GM23248 (cell line): ENCODE measurements around the gene JSRP1. TPM values are rescaled to one million over a fixed set of nuclear protein-coding genes. Genes with fewer than 3 reads are reported as not detected.

Experiments
- DNase-seq: peaks from one replicate; pipeline ENCODE4 v3.0.0-alpha.2; 2015
- H2AFZ ChIP-seq: fragments of 200-600 bp; sonication (generic); 2 replicates; pipeline ENCODE4 v1.6.1; 2016; ENCODE audit warnings: antibody characterized with exemption
- H3F3A ChIP-seq: fragments of 200-600 bp; sonication (generic); 2 replicates; pipeline ENCODE4 v1.6.1; 2016; ENCODE audit warnings: mild to moderate bottlenecking, antibody characterized with exemption, mixed run types; ENCODE audit not compliant: insufficient read depth
- H3K27ac ChIP-seq: fragments of 200-600 bp; sonication (generic); 2 replicates; pipeline ENCODE4 v1.5.1; 2016; ENCODE audit warnings: mild to moderate bottlenecking
- H3K27me3 ChIP-seq: fragments of 200-600 bp; sonication (generic); replicated peaks from 2 replicates; pipeline ENCODE4 v1.6.1; 2016; ENCODE audit warnings: mild to moderate bottlenecking; ENCODE audit not compliant: insufficient read depth
- H3K36me3 ChIP-seq: fragments of 200-600 bp; sonication (generic); 2 replicates; pipeline ENCODE4 v1.6.1; 2016; ENCODE audit warnings: low read depth, mild to moderate bottlenecking
- H3K4me1 ChIP-seq: fragments of 200-600 bp; sonication (generic); 2 replicates; pipeline ENCODE4 v1.6.1; 2016; ENCODE audit warnings: mild to moderate bottlenecking; ENCODE audit not compliant: insufficient read depth
- H3K4me2 ChIP-seq: fragments of 200-600 bp; sonication (generic); one replicate; pipeline ENCODE4 v1.6.1; 2016; ENCODE audit warnings: mild to moderate bottlenecking; ENCODE audit not compliant: unreplicated experiment
- H3K4me3 ChIP-seq: fragments of 200-600 bp; sonication (generic); 2 replicates; pipeline ENCODE4 v1.5.1; 2016; ENCODE audit warnings: mild to moderate bottlenecking
- H3K79me2 ChIP-seq: fragments of 200-600 bp; sonication (generic); 2 replicates; pipeline ENCODE4 v1.6.1; 2016; ENCODE audit warnings: mild to moderate bottlenecking; ENCODE audit not compliant: insufficient read depth
- H3K9ac ChIP-seq: fragments of 200-600 bp; sonication (generic); 2 replicates; pipeline ENCODE4 v1.6.1; 2016; ENCODE audit warnings: mild to moderate bottlenecking
- H3K9me2 ChIP-seq: fragments of 200-600 bp; sonication (generic); 2 replicates; pipeline ENCODE4 v1.6.1; 2016; ENCODE audit warnings: mixed run types, mild to moderate bottlenecking, moderate library complexity; ENCODE audit not compliant: insufficient read depth
- H3K9me3 ChIP-seq: fragments of 200-600 bp; sonication (generic); one replicate; pipeline ENCODE4 v1.6.1; 2017; ENCODE audit warnings: low read depth
- H4K20me1 ChIP-seq: fragments of 200-600 bp; sonication (generic); 2 replicates; pipeline ENCODE4 v1.6.0; 2016; ENCODE audit not compliant: insufficient read depth
- EZH2 ChIP-seq: fragments of 200-600 bp; sonication (generic); IDR thresholded peaks from 2 replicates; pipeline ENCODE4 v1.6.1; 2018; ENCODE audit warnings: antibody characterized with exemption, mild to moderate bottlenecking; ENCODE audit not compliant: insufficient read depth, poor library complexity, severe bottlenecking
- EZH2phosphoT487 ChIP-seq: fragments of 200-600 bp; sonication (generic); IDR thresholded peaks from 2 replicates; pipeline ENCODE4 v1.6.1; 2018; ENCODE audit warnings: antibody characterized with exemption, moderate library complexity, mild to moderate bottlenecking, low read depth; ENCODE audit not compliant: insufficient read depth
- WGBS, 2 experiments: methylation state at CpG; one replicate each; pipeline ENCODE4 v1.1.6; 2015 to 2017; ENCODE audit warnings: low lambda C conversion rate in 2 of 2, low coverage in 1 of 2; ENCODE audit errors: missing lambda C conversion rate in 2 of 2; 5-methylcytosine and 5-hydroxymethylcytosine counted together
- in situ Hi-C: fragments of 300-500 bp; cut with MboI; formaldehyde crosslinking; loops from 2 replicates; pipeline ENCODE4 v1.15.0; 2020
- polyA plus RNA-seq: library from polyadenylated mRNA; unstranded; fragments of >200 nt; fragmentation: Nextera tagmentation; extraction: Ambion mirVana; gene quantifications from 2 replicates; pipeline ENCODE4 v1.2.1, GENCODE V29; 2016
- total RNA-seq: library from RNA; depleted of rRNA; stranded (reverse); fragments of >200 nt; shearing (Covaris generic); gene quantifications from 2 replicates; pipeline ENCODE4 v1.2.3, GENCODE V29; 2014

JSRP1 gene
- total and polyA plus RNA-seq, 2 experiments from 2014 or later = not detected

DNA sequence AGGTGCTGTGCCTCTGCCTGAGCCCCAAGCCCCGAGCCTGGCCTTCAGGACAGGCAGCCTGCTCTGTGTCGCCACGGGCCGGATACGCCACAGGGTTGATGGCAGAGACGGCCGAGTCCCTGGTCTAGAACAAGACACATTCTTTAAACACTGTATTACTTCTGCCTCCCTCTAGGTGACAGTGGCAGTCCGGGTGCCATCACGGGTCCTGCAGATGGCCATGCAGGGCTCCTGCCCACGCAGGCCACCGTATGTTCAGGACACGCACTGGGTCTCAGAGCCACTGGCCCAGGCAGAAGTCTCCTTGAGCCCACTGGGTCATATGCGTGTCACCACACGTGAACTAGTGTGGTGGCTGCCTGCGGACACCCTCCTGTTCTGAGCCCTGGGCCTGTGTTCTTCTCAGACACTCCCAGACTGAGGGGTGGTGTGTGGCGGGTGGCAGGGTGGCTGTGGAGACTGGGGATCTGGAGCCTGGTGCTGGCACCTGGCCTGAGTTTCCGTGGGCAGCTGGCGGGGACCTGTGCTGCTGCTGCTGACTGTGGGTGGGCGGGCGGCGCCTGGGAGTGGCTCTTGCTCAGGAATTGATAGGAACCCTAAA, 24.5 kb downstream of the JSRP1 start:
- peak; percentile 33 for DNase-seq
- in situ Hi-C loops = no loop called here
- peaks cover 48% of the 10 kb centered on the region for H3K79me2 ChIP-seq

DNA sequence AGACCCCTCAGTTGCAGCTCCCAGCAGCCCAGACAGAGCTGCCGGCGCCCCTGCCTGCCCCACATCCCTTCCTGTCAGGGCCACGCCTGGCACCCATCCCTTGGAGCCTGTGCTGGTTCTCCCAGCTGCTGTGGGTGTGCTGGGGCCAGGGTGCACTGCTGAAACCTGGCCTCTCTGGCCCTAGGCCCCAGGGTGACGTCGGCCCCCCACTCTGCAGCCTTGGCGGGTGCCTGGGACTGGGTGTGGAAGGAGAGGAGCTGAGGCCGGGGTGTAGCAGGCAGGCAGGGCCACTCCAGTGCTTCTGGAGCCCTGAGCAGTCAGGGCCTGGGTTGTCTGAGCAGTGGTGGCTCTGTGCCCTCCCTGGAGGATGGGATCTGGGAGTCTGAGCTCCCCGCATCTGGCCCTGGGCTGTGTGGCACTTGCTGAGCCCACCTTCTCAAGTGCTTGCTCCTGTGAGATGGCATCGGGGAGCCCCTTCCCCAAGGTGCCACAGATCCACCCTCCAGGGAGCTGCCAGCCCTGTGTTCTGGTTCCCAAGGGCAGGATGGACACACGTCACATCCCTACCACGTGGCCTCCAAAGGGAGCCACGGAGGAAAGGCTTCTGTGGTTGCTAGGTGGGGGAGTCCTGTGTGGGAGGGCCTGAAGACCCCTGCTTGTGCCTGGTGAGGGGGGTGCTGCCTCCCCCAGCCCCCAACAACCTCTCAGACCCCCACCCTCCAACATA, 25.2 kb downstream of the JSRP1 start:
- Histone ChIP-seq H3K4me1 (no peaks in the 10 kb centered on the region), H3K4me3 (no peak overlapping the region), H4K20me1 (no peaks in the 10 kb centered on the region), H3K9me3 (no peaks in the 10 kb centered on the region), H3F3A (peaks cover 19% of the 10 kb centered on the region; the same call in 1 of the 2 replicates), H3K9me2 (no peaks in the 10 kb centered on the region), H3K79me2 (peaks cover 46% of the 10 kb centered on the region), H3K4me2 (no peak overlapping the region), H3K36me3 (no peaks in the 10 kb centered on the region), H3K9ac (no peak overlapping the region), H3K27ac (no peak overlapping the region), H3K27me3 (no peaks in the 10 kb centered on the region), H2AFZ (no peak overlapping the region)
- in situ Hi-C loops = no loop called here
- 51% methylated on average over 11 to 12 of the region's 12 CpGs for WGBS, 2 experiments
- no peak for DNase-seq
- TF ChIP-seq EZH2 (no peak), EZH2phosphoT487 (no peak)

More for the DNA sequence above, 24.5 kb downstream of the JSRP1 start:
- H3K9me3 ChIP-seq = no peaks in the 10 kb centered on the region
- H3K4me1 ChIP-seq = no peaks in the 10 kb centered on the region
- H3F3A ChIP-seq = peaks cover 19% of the 10 kb centered on the region; the same call in 1 of the 2 replicates
- no peaks in the 10 kb centered on the region for H3K9me2 ChIP-seq
- H3K27me3 ChIP-seq = no peaks in the 10 kb centered on the region
- no peak overlapping the region for H3K4me2 ChIP-seq
- TF ChIP-seq EZH2 = no peak
- no peak for TF ChIP-seq EZH2phosphoT487
- H3K36me3 ChIP-seq = no peaks in the 10 kb centered on the region
- H4K20me1 ChIP-seq = no peaks in the 10 kb centered on the region
- 69 to 70% methylated on average over 21 of the region's 21 CpGs for WGBS, 2 experiments
- H3K9ac ChIP-seq = no peak overlapping the region
- H3K27ac ChIP-seq = no peak overlapping the region
- H2AFZ ChIP-seq = no peak overlapping the region
- H3K4me3 ChIP-seq = no peak overlapping the region

DNA sequence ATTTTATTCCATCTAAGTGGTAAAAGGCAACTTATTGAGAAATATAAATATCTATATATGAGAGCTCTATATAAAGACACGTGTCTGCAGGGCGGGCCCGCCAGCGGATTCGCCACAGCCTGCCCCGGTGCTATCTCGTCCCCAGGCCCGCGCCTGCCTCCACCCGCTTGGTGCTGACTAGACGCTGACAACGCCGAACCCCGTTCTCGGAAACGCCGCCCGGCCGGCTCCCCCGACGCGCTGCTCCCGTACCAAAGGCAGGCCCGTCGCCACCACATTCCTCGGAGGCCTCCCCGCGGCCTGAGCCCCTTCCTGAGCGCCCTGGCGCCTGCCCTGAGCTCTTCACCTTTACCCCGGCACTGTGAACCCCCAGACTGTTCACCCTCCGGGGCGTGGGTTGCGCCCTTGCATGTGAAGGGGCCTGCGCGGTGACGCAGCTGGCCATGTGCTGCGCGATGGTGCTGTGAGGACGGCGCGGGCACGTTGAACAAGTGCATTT, 26.1 kb downstream of the JSRP1 start:
- TF ChIP-seq EZH2 = no peak
- TF ChIP-seq EZH2phosphoT487 = no peak
- WGBS, 2 experiments = 98 to 99% methylated on average over 43 of the region's 43 CpGs
- peaks cover 19% of the 10 kb centered on the region; the same call in 1 of the 2 replicates for H3F3A ChIP-seq
- H4K20me1 ChIP-seq = no peaks in the 10 kb centered on the region
- no peaks in the 10 kb centered on the region for H3K9me3 ChIP-seq
- peaks cover 37% of the 10 kb centered on the region for H3K79me2 ChIP-seq
- H3K27me3 ChIP-seq = no peaks in the 10 kb centered on the region
- H3K9ac ChIP-seq = no peak overlapping the region
- no peaks in the 10 kb centered on the region for H3K9me2 ChIP-seq
- DNase-seq = no peak
- H3K4me3 ChIP-seq = no peak overlapping the region
- H3K4me2 ChIP-seq = no peak overlapping the region
- in situ Hi-C loops = no loop called here
- no peaks in the 10 kb centered on the region for H3K36me3 ChIP-seq
- no peaks in the 10 kb centered on the region for H3K4me1 ChIP-seq
- H3K27ac ChIP-seq = no peak overlapping the region
- no peak overlapping the region for H2AFZ ChIP-seq

DNA sequence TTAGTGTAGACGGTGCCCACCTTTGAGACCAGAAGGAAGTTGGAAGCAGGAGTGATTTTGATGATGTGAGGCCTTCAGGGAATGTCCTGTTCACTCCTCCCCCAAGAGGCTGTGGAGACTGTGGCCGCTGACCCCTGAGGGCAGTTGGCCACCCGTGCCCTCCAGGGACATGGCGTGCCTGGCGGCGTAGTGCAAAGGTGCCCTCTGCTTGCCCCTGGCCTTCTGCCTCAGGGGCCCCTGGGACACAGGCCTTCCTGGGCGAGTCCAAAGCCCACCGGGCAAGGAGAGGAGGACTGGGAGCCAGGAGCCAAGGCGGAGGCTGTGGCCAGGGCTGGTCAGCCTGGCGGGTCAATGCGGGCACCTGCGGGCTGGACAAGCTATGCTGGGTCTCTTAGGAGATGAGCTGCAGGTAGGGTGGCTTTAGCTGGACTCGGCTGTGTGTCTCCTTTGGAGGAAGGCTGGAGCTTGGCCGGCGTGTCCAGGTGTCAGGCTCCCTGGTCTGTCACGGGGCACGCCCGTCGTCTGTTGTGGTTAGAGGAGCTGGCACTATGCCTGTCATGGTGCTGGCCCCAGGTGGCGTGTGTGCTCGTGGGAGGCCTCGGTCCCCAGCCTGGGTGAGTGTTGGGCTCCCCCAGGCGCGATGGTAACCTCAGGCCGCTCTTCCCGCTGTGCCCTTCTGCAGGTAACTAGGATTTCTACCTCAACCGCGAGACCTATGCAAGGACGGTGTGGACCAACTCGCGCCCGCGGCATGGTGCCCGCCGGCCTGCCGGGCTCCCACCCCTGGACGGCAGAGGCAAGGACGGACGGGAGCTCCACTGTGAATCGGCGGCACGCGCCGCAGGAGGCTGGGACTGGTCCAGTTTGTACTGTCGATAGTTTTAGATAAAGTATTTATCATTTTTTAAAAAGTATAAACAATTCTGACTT, 26.8 kb downstream of the JSRP1 start:
- DNase-seq = no peak
- TF ChIP-seq EZH2phosphoT487 (no peak), EZH2 (no peak)
- Histone ChIP-seq H4K20me1 (no peaks in the 10 kb centered on the region), H3K79me2 (peaks cover 30% of the 10 kb centered on the region), H3F3A (peaks cover 19% of the 10 kb centered on the region; the same call in 1 of the 2 replicates), H3K9me3 (no peaks in the 10 kb centered on the region), H3K4me1 (no peaks in the 10 kb centered on the region), H3K27me3 (no peaks in the 10 kb centered on the region), H3K36me3 (peaks cover 2% of the 10 kb centered on the region; the same call in 1 of the 2 replicates), H3K4me3 (no peak overlapping the region), H3K9ac (no peak overlapping the region), H3K27ac (no peak overlapping the region), H3K9me2 (no peaks in the 10 kb centered on the region), H2AFZ (no peak overlapping the region), H3K4me2 (no peak overlapping the region)
- in situ Hi-C loops = no loop called here
- WGBS, 2 experiments = 93 to 94% methylated on average over 43 to 45 of the region's 45 CpGs
